GM19351 (cell line): Measurements from ENCODE around the gene FGF2.
"Not testable (repeated sequence)": the region's sequence is repeated elsewhere in the genome, so short reads cannot be mapped to it uniquely, and the experiment has no call there.

Experiments
- ATAC-seq: cut with Tn5 transposase; IDR thresholded peaks from one replicate; pipeline ENCODE4 v1.9.1; 2021; ENCODE audit warnings: mild to moderate bottlenecking, moderate library complexity; ENCODE audit not compliant: unreplicated experiment

Gene FGF2

DNA sequence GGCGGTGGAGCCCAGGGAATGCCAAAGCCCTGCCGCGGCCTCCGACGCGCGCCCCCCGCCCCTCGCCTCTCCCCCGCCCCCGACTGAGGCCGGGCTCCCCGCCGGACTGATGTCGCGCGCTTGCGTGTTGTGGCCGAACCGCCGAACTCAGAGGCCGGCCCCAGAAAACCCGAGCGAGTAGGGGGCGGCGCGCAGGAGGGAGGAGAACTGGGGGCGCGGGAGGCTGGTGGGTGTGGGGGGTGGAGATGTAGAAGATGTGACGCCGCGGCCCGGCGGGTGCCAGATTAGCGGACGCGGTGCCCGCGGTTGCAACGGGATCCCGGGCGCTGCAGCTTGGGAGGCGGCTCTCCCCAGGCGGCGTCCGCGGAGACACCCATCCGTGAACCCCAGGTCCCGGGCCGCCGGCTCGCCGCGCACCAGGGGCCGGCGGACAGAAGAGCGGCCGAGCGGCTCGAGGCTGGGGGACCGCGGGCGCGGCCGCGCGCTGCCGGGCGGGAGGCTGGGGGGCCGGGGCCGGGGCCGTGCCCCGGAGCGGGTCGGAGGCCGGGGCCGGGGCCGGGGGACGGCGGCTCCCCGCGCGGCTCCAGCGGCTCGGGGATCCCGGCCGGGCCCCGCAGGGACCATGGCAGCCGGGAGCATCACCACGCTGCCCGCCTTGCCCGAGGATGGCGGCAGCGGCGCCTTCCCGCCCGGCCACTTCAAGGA is at the start of gene FGF2:
Gene FGF2, plus strand, starts transcription at position 279 of the 705 bp plus-strand sequence. Its CDS starts 344 bp downstream, at position 623.
- ATAC-seq, result peak; percentile 29

DNA sequence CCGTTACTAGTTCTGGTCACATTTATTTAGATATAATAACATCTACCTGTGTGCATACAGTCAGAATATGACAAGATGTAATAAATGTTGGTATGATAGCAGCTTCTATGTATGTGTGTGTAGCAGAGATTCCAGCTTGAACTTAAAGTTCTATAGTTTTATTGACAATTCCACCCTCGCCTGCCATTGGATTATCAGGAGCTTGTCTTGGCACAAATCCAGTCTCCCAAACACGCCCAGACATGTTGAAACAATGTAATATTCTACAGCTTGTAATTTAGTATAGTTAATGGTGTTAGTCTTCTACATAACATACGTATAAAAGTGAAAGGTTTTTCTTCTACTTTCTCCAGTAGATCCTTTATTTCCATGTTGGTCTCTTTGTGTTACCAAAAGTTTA is 49.7 kb upstream of the FGF2 start:
- no peak for ATAC-seq

DNA sequence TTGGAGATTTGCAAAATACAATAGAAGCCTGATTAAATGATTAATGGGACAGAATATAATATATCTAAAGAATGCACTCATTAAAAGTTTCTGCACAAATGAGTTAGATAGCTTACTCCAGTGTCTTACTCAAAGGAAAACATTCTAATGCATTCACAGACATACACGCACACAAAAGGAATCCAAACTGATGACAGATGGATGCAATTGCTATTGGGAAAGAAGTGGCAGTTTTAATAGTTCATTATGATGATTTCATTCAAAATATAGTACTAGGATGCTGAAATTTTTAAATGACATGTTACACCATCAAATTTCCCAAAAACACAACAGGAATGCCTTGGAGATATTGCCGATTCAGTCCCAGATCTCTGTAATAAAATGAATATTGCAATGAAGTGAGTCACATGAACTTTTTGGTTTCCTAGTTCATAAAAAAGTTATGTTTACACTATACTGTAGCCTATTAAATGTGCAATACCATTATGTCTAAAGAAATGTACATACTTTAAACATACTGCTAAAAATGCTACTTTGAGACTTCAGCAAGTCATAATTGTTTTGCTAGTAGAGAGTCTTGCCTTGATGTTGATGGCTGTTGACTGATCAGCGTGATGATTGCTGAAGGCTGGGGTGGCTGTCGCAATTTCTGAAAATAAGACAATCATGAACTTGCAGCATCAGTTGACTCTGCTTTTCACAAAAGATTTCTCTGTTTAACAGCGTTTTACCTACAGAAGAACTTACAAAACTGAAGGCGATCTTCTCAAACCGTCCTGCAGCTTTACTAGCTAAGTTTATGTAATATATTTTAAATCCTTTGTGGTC is 48.6 kb upstream of the FGF2 start:
- ATAC-seq, result no peak

DNA sequence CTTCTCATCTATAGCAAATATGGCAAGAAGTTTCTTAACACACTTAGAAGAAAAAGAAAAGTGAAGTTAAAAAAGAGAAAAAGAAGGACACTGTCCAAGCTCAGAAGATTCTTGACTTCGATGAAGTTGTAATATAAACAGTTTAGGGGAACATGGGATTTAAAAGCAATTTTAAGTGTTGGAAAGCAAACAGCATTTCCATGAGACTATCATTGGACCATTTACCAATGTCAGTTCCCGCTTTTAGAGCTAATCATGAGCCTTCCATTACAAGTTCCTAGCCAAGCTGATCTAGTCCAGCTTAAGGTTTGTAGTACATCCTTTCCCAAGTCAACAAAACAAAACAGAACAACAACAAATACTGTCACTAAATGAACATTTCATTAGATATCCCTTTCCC is 45.1 kb upstream of the FGF2 start:
- no peak for ATAC-seq

DNA sequence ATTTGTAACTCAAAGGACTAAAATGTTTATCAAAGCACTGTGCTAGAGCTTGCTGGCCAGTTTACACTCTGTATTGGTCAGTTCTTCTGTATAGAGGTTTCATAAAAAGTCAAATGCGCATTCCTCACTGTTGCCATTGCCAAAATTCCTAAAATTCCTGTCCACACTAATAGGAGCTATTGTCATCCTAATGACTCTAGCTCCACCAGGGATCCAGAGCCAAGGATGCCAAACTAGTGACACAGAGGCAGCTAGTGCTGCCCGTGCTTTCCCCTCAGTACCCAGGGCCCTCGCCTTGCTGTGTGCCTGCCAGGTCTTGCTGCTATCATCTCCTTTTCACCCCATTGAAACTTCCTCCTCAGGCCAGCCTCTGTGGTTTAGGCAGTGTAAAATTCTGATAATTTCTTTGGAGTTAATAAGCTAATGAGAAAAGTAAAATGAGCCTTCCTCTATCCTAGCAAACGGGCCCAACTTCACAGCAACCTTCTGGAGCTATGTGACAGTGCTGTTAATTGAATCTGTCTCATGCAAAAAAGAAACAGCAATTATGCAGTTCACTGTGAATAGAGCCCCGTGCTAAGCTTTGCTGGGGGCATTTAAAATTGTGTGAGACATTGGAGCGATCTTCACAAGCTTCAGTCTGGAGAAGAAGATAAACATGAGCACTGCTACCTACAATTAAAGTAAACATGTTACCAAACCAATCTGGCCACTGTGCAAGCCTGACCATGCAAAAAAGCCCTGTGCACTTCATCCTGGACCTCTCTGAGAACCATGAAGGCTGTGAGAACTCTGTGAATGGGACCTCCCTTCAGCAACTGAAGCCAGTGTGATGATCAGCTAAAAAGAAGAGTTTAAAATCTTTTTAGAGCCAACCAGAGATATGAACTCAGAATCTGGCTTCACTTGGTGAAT is 43.1 kb upstream of the FGF2 start:
- no peak for ATAC-seq

DNA sequence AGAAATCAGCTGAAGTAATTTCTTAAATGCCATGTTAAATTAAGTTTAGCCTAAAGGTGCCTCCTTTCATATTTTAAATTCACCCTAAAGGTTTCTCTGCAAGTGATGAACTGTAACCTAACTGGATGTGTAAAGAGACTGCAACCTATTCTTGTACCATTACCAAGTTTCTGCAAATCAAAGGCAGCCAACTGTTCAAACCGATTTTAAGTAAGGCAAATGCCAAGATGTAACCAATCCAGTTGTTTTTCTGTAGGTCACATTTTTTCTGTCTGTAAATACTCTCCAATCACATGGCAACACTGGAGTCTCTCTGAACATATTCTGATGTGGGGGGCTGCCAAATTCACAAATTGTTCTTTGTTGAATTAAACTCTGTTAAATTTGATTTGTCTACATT is 42.4 kb upstream of the FGF2 start:
- ATAC-seq, result no peak

DNA sequence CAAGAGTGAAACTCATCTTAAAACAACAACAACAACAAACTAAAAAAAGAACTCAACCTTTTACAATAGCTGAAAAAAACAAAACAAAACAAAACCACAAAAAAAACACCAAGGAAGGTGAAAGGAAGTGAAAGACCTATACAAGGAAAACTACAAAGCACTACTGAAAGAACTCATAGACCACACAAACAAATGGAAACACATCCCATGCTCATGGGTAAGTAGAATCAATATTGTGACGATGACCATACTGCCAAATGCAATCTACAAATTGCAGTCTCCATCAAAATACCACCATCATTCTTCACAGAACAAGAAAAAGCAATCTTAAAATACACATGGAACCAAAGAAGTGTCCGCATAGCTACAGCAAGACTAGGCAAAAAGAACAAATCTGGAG is 41.5 kb upstream of the FGF2 start:
- peak; percentile 44 for ATAC-seq

DNA sequence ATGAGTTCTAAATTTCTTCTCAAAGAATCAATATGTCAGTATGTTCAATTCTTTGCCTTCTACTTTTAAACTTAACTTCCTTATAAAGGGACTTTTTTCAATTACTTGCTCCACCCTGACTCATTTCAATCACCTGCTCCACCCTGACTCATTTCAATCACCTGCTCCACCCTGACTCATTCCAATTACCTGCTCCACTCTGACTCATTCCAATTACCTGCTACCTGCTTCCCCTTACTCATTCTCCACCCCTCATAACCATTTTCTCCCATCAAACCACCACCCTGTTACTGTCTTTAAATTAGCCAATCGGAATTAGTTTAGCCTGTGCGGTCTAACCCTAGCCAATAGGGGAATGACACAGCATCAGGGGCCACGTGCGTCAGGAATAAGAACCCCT is 40.3 kb upstream of the FGF2 start:
- not testable (repeated sequence) for ATAC-seq

DNA sequence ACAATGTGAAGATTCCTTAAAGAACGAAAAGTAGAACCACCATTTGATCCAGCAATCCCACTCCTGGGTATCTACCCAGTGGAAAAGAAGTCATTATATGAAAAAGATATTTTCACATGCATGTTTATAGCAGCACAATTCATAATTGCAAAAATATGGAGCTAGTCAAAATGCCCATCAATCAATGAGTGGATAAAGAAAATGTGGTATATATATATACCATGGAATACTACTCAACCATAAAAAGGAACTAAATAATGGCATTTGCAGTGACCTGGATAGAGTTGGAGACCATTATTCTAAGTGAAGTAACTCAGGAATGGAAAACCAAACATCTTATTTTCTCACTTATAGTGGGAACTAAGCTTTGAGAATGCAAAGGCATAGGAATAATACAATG is 39.7 kb upstream of the FGF2 start:
- not testable (repeated sequence) for ATAC-seq

DNA sequence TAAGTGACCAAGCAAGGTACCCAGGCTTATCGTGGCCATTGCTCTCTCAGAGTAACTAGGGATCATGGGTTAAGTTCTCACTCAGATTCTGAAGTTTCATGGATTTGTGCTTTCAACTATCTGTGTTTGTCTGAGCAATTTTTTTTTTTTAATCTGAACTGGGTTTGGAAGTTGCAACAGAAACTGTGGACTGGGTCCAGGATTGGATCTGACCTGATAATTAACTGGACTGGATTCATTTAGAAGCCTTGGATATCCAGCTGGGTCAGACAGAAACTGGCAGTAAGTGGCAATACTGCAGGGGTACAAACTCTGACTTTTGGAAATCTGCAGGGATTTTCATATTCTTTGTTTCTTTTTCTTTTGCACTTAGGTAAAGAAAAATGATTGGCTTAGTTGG is 38.7 kb upstream of the FGF2 start:
- no peak for ATAC-seq

DNA sequence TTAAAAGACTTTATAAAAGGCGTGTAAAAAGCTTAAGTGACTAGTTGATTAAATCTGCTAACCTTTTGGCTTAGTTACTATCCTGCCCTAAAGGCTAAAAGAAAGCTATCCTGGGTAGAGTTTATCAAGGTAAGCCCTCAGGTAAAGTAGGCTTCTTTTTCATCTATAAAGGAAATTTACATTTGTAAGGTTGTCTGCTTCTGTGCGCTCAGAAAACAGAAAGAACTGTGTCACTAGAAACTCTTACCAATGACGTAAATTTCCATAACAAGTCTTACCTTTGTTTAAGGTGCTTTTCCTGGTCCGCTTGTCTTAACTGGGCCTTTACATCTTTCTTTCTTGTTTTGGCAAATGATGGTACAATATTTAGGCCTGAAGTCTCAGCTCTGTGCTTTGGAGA is 37.7 kb upstream of the FGF2 start:
- no peak for ATAC-seq

DNA sequence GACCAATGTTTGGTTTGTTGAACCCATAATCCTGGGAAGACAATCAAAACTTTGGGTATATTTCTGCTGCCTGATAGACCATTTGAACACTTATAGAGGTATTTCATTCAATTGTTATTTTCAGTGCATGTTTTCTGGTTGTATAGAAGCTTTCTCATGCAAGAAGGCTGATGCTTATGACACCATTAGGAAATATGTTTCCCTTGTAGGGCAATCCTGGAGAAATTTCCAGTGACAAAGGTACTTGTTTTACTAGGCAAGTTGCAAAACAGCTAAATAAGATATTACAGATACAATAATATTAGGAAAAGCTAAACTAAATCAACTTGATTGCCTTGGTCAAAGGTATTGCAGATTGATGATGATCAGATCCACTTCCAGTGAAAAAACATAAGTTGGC is 32.8 kb upstream of the FGF2 start:
- ATAC-seq, result no peak

DNA sequence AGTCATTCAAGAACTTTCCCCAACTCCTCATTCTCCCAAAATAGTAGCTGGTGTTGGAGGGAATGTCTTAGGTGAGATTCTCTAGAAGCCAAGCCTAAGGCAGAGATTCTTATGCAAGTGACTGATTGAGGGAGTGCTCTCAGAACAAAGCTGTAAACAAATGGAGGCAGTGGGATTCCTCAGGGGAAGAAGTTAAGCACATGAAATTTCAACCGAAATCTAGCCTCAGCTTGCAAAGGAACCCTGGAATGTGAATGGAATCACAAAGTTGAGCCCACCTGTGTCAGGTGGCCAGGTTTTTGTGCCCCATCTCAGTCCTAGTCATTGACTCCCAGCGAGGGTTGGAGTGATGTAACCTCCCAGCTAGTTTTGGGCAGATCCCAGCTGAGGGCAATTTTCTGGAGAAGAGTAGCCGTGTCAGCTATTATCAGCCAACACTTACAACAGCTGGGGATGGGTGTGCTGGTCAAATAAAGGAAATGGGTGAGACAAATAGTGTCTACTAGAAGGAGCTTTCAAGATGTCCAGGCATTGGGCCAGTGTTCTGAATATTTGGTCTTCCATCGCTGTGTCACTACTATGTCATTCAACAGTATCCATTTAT is 29.7 kb upstream of the FGF2 start:
- ATAC-seq, result no peak

DNA sequence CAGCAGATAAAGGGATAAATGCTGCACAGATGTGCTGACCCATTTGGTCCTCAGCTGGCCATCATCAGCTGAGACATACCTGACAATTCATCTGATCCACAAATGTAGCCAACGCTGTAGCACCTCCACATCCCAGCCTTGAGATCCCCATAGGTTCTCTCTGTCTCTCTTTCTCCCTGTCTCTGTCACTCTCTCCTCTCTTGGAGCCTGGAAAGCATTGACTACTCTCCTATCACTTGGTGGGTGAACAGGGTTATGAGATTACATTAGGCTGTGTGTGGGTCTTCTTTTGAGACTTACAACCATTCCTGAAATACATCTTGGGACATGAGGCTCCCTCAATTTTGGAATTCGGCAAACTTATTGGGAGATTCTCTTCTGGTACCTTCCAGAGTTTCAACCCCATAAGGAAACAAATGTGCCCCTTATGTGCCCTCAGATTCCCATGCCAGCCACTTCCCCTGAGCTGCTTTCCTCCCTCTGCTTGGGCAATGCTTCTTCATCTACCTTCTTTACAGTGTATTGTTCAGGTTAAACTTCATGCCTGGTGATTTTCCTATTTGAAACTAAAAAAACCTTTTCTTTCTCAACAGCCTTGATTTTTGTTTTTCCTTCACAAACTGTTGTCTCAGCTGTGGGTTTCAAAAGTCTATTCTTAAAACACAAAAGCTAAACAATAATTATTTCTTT is 29.1 kb upstream of the FGF2 start:
- ATAC-seq, result no peak

DNA sequence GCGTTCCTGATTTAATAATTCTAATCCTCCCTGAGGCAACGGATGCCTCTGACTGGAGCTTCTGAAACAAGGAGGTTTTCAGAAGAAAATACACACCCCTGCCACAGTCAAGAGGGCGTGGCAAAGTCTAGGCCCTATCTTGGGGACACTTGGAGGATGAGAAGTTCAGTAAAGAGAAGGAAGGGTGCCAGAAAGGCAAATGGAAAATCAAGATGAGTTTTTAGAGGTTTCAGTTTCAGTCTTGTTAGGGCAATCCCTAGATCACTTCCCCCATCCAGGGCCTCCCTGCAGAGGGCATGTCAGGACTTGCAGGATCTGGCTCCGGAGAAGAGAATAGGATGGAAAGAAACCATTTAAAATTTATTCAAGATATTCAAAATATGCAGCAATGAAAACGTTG is 28.5 kb upstream of the FGF2 start:
- peak; percentile 86 for ATAC-seq

DNA sequence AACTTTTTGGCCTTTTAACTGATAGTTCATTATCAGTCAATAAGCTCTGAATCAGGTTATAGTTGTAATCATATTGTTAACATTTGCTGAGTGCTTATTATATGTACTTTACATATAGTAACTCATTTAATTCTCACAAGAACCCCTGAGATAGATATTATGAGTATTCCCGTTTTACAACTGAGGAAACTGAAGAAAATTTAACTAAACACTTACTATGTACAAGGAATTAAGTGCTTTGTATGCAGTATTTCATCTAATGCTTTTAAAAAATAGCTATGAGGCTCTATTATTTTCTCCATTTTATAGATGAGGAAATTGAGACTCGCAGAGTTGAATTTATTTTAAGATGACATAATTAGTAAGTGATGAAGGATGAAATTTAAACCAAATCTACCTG is 27.7 kb upstream of the FGF2 start:
- ATAC-seq, result no peak

DNA sequence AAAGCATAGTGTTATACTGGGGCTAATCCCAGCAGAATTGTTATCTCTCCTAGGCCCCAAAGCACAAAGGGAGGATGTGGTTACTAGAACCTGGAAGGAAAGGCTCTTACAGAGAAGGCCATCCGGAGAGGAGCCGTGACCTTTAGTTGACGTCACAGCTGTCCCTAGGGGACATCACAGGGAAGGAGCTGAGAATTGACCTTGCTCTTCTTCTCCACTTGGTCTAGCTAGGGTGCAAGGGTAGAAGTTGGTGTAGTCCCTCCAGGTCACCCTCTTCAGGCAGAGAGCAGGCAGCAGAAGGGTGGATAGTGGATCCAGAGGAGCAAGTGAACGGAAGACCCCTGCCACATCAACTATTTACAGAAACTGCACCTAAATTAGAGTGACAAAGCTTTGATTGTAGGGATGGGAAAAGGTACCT is 22.8 kb upstream of the FGF2 start:
- no peak for ATAC-seq

DNA sequence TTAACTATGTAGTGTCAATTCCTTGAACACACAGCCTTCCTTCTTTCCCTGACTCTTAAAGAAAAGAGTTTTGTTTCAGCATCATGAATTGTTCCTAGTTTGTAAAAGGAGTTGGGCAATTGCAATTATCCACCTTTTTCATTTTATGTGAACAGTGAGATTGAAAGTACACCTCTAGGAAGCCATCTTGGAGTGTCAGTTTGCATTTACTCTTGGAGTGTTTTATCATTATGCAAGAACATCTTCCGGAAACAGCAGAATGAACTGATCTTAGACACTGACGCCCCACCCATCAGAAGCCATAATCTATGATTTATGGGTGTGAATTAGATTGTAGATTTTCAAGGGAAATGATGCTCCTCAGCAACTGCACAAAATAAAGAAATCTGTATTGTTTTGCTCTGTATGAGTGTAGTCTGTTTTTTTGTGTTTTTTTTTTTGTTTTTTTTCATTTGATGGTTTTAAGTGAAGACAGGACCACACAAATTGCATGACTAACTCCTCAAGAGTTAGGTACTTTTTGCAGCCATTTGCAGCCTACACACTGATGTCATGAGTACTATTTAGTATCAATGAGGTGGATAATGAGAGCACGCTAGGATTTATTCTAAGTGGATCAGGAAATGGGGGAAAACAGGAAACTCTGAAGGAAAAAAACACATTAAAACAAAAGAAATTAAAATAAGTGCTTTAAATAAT is 19.5 kb upstream of the FGF2 start:
- no peak for ATAC-seq

DNA sequence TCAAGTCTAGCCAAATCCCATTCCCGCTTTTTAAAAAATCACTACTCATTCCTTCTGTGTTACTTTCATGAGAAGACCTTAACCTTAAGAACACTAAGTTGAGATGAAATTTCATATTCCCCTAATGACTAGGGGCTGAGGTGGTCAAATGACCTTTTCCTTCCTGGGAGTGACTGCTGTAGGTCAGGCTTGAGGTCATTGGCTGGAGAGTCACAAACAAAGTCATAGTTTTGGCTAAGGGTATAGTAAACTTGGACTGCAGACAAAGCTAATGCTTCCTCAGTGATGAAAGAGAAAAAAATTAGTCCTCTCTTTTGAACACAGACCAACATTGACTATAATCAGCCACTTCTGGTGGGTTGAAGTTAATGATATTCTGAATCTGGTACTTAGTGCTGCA is 16.0 kb upstream of the FGF2 start:
- no peak for ATAC-seq

DNA sequence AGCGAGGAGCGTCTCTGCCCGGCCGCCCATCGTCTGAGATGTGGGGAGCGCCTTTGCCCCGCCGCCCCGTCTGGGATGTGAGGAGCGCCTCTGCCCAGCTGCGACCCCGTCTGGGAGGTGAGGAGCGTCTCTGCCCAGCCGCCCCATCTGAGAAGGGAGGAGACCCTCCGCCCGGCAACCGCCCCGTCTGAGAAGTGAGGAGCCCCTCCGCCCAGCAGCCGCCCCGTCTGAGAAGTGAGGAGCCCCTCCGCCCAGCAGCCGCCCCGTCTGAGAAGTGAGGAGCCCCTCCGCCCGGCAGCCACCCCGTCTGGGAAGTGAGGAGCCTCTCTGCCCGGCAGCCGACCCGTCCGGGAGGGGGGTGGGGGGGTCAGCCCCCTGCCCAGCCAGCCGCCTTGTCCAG is 14.8 kb upstream of the FGF2 start:
- not testable (repeated sequence) for ATAC-seq
